ENCODE data around the gene CHI3L1.
A peak's percentile ranks its signal among the peaks of the same experiment; 100 is the strongest.
"Not testable (repeated sequence)": the region's sequence is repeated elsewhere in the genome, so short reads cannot be mapped to it uniquely, and the experiment has no call there.

The CHI3L1 gene

GRCh38 chr1:203186446-203187303 lies at the start of gene CHI3L1:
Gene CHI3L1 (minus strand): TSS chr1:203186704. CDS start chr1:203186623, 81 bp downstream.
- peak; percentile 23 to 29 for DNase-seq

GRCh38 chr1:203234901-203235300 lies 48.4 kb upstream of the CHI3L1 start:
- DNase-seq: not testable (repeated sequence)

GRCh38 chr1:203229471-203230135 lies 43.1 kb upstream of the CHI3L1 start, which contains the start of gene CHIT1:
Gene CHIT1 (minus strand): TSS chr1:203229673. CDS start chr1:203229636, 37 bp downstream.
- DNase-seq: no peak

- no peak for DNase-seq
These were observed 42.2 kb upstream of the CHI3L1 start for GRCh38 chr1:203228670-203229069.

- no peak for DNase-seq
These were observed 41.0 kb upstream of the CHI3L1 start for GRCh38 chr1:203227371-203228083.

- no peak for DNase-seq
These were observed 38.6 kb upstream of the CHI3L1 start for GRCh38 chr1:203225071-203225470.

GRCh38 chr1:203223012-203223775 lies 36.7 kb upstream of the CHI3L1 start:
- DNase-seq: no peak

GRCh38 chr1:203219934-203220333 lies 33.4 kb upstream of the CHI3L1 start:
- DNase-seq: no peak

GRCh38 chr1:203219171-203219570 lies 32.7 kb upstream of the CHI3L1 start:
- DNase-seq: no peak

GRCh38 chr1:203217668-203218067 lies 31.2 kb upstream of the CHI3L1 start:
- no peak for DNase-seq

- DNase-seq: peak in 1 of 2 experiments; percentile 19
These were observed 30.7 kb upstream of the CHI3L1 start for GRCh38 chr1:203217139-203217655.

GRCh38 chr1:203216274-203217138 lies 30.0 kb upstream of the CHI3L1 start:
- DNase-seq: peak; percentile 59 to 61

- DNase-seq: no peak
These were observed 29.1 kb upstream of the CHI3L1 start for GRCh38 chr1:203215573-203215972.

GRCh38 chr1:203214871-203215270 lies 28.4 kb upstream of the CHI3L1 start:
- DNase-seq: no peak

GRCh38 chr1:203213126-203213525 lies 26.6 kb upstream of the CHI3L1 start:
- DNase-seq: no peak

GRCh38 chr1:203211812-203212211 lies 25.3 kb upstream of the CHI3L1 start:
- no peak for DNase-seq

GRCh38 chr1:203210988-203211387 lies 24.5 kb upstream of the CHI3L1 start:
- no peak for DNase-seq

- no peak for DNase-seq
These were observed 23.8 kb upstream of the CHI3L1 start for GRCh38 chr1:203210350-203210749.

- DNase-seq: no peak
These were observed 21.7 kb upstream of the CHI3L1 start for GRCh38 chr1:203208181-203208580.

- no peak for DNase-seq
These were observed 21.2 kb upstream of the CHI3L1 start for GRCh38 chr1:203207751-203208150.

- DNase-seq: no peak
These were observed 19.7 kb upstream of the CHI3L1 start for GRCh38 chr1:203206129-203206687.
